ENCODE data around the gene ATG101.
A peak's percentile ranks its signal among the peaks of the same experiment; 100 is the strongest.
"Not testable (repeated sequence)": the region's sequence is repeated elsewhere in the genome, so short reads cannot be mapped to it uniquely, and the experiment has no call there.

ATG101 gene

GRCh38 chr12:52116222-52117125, 46.7 kb downstream of the ATG101 start:
- peak; percentile 46 for DNase-seq

- not testable (repeated sequence) for DNase-seq
Measured at GRCh38 chr12:52117806-52118475, 48.2 kb downstream of the ATG101 start.

- peak; percentile 21 for DNase-seq
Measured at GRCh38 chr12:52119398-52120254, 49.8 kb downstream of the ATG101 start.

GRCh38 chr12:52120951-52121823, 51.4 kb downstream of the ATG101 start:
- DNase-seq: no peak

GRCh38 chr12:52121824-52122539, 52.2 kb downstream of the ATG101 start:
- DNase-seq: peak; percentile 62

GRCh38 chr12:52122540-52122871, 52.7 kb downstream of the ATG101 start:
- DNase-seq: no peak

- no peak for DNase-seq
Measured at GRCh38 chr12:52122904-52123303, 53.1 kb downstream of the ATG101 start.

- DNase-seq: no peak
Measured at GRCh38 chr12:52123487-52124186, 53.9 kb downstream of the ATG101 start.

GRCh38 chr12:52125476-52125900, 55.7 kb downstream of the ATG101 start:
- DNase-seq: no peak

GRCh38 chr12:52126050-52126604, 56.3 kb downstream of the ATG101 start:
- no peak for DNase-seq

All from T-helper 9 cell (primary cell).